ENCODE results near the gene ADAMTS6. TPM values are rescaled to one million over a fixed set of nuclear protein-coding genes. Genes with fewer than 3 reads are reported as not detected.
"Not testable (repeated sequence)": the region's sequence is repeated elsewhere in the genome, so short reads cannot be mapped to it uniquely, and the experiment has no call there.

Gene ADAMTS6
- total RNA-seq, 1 donor, result 1.9 TPM

DNA sequence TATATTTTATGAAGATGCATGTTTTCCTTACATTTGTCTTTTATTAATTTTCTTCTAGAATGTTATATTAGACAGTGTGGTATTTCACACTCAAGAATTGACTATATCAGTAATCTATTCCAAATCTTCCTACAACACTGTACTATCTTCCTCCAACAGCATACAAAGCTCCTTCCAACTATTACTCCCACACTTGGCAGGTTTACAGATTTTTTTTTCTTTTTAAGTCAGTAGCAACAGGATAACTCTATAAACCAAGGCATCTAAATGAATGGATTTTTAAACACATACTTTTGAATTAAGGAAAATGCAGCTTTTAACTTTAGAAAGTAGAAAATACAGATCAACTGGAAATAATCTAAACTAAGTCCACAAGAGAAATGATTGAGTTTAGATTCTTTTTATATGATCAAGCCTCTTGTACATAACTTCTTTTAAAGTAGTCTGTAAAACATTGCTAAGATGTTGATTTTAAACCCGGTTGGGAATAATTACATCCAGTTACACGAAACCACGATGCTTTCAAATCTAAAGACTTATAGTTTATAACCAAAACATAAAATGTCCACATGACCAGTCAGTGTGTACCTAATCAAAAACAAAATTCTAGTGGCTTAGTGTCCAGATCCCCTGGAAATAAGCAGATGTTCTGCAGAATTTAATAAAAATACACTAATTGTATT, 281.6 kb downstream of the ADAMTS6 start:
- no peak for DNase-seq (ENCODE audit: low read depth in 2 of 3, low spot score in 2 of 3)

DNA sequence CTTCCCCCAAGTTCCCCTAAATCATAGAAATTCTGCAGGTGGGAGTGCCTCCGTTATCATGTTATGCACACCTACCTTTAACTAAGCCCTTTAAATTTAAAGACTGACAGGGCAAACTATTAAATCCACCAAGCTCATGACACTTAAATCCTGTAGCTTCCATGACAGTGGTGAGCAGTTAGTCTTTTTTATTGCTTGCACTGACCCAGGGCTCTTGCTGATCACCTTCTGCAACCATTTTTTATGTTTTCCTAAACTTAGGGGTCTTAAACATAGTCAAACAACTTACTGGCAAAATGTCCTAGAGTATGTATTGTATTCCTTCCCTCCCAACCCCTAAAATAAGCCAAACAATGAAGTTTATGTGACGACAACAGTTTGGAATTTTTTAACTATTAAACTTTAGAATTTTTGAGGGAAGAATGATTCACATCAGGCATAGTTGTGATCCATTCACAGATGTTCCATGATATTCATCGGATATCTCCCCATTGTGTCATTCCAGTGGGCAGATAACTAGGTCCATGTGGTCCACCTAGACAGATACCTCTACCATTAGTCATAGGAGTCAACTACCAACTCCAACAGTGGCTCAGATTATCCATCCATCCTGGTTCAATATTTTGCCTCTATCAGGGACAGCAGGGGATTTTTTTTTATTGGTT, 283.1 kb downstream of the ADAMTS6 start:
- no peak for DNase-seq (ENCODE audit: low read depth in 2 of 3, low spot score in 2 of 3)

DNA sequence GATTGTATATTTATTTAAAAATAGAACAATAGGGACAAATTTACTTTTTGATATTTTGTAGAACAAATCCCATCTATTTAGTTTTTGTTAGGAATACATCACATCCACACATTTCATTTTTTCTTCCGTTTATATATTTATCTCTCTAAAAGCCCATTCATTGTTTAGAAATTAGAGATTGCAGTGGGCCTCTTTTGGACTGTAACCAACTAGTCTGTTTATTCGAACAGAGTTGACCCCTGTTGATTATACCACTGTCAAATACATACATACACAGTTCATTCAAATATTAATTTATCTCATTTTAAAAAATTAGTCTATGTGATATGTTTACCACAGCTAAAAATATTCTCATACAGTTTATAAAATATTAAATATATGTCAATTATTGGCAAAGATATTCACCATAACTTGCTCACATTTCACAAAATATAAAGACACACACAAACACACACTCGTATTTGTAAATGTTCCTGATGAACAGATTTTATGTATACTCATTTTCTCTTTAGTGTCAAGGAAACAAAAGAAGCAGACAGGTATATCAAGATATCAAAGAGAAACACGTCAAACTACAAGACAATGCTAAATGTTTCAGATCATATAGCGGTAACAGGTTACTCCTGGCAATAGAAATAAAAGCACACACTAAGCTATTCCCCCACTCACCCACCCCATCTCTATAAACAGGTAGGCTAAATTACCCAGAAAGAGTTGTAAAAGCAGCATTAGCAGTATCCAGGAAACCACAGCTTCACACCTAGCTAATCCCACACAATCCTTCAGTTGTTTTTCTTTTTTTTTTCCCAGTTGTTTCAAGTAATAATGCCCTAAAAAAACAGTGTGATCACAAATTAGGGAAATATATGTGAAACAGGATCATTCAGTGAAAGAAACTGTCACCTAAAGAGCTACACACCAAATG, 283.9 kb downstream of the ADAMTS6 start:
- no peak for DNase-seq (ENCODE audit: low read depth in 2 of 3, low spot score in 2 of 3)

DNA sequence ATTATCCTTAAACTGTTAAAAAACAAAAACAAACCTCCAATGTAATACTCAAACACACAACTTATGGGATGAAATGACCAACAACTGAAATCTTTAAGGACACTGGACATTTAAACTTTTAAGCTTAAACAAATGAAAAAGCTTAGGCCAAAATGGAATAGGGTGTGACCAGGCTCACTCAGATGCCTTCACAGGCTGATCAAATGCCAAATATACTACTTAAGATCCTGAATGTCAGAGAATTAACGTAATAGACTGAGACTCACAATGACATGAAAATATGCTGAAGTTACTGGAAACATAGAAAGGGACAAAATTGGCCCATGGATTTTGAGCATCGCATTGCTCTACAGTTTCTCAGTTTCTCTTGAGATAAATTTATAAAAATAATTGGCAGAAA, 286.8 kb downstream of the ADAMTS6 start:
- DNase-seq (ENCODE audit: low read depth in 2 of 3, low spot score in 2 of 3), result no peak

DNA sequence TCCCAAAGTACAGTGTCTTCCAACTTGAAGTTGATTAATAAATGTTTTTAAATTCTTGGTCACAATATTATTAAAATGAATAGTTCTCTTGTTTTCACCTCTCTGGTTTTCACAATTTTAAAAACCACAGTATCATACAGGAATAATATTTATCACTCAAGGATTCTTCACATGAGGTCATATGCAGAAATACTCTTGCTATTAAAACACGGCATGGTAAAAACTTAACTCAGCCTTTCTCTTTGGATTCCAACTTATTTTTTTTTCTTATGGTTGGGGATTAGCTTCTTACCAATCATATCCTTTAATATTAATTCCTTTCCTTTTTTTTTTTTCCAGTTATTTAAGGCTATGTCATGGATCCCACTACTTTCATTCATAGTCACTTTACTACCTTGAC, 289.4 kb downstream of the ADAMTS6 start:
- no peak for DNase-seq (ENCODE audit: low read depth in 2 of 3, low spot score in 2 of 3)

DNA sequence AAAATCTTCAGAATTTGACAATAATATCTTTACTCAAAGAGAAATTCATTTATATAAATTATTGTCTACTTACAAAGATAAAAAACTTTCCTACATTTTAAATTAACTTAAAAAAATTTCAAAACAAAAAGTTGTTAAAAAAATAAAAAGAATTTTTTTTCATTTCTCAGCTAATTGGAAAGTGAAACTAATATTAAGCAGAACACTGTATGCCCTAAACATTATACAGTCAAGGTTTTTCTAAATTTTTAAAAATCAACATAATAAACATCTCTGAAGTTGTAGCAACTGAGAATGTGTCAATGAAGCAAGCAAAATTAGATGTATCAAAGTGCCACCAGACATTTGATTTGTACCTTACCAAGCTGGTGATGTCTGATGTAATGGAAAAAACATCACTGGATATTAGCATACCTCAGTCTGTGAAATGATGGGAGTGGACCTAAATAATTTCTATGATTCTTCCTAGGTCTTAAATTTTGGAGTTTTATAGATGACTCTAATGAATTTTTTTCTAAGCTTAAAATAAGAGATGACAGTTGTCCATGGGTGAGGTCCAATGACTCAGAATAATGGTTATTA, 290.1 kb downstream of the ADAMTS6 start:
- DNase-seq (ENCODE audit: low read depth in 2 of 3, low spot score in 2 of 3), result no peak

DNA sequence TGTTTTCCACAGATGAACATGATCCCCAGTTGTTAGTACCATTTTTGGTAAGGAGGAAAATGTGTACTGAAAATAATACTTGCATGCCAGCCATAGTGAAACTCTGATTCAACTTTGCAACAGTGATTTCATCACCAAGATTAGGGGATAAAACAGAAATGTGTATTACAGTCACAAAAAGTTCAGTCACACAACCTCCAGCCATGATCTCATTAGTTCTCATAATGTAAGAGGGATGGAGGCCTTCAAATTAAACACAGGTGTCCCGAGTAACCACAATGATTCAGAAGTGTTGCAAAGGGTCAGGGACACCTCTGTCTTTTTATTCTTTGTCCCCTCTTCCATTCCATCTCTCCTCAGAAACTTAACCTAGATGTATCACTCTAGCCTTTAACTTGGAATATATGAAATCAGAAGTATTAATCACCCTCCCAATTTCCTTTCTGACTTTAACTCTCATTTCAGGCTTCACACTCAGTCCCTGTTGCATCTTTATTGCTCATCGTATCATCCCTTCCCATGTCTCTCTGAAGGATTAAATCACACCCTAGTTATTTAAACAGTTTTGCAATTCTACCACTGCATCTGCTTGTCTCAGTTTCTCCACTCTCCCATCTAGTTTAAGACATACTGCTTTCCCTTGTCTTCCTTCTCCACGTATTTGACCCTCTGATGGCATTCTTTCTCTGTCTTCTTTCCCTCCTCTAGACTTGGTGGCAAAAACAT, 291.2 kb downstream of the ADAMTS6 start:
- DNase-seq (ENCODE audit: low read depth in 2 of 3, low spot score in 2 of 3), result no peak

DNA sequence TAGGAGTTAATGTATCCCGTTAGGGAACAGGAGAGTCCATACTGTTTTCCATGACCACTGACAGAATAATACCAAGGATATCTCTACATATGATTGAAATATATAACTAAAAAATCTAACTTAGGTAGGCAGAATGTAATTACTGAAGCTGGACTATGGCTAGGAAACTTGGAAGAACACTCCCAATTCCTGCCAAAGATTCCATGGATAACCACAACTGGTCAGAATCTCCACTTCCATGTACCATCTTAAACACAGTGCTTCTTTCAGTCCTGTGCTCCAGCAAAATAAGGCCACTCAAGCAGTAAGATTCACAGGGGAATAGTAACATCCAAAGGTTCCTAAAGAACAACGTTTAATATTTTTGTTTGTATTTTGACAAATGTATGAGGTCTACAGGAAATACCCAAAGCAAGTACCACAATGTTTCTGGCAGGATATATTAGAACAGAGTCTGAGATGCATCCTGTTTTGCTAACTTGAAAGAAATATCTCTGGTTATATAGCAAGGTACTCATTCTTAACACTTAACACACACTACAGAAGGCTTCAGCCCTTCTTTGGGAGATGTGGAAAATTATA, 295.0 kb downstream of the ADAMTS6 start:
- no peak for DNase-seq (ENCODE audit: low read depth in 2 of 3, low spot score in 2 of 3)

DNA sequence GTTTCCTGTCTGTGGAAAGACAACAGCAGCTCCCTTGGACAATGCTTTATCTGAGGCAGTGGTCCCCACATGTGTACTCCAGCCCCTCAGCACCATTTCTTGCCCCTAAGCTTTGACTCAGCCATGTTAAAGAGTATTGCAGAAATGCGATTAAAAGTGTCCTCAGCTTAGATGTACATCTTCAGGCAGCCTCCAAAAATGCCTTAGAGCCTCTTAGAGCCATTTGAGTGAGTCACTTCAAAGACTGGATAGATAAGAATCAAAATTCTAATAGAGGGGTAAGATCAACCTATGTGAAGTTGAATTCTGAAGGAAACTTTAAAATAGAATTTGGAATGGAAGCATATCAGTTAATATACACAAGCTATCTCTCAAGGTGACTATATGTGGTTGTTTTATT, 296.3 kb downstream of the ADAMTS6 start:
- no peak for DNase-seq (ENCODE audit: low read depth in 2 of 3, low spot score in 2 of 3)

DNA sequence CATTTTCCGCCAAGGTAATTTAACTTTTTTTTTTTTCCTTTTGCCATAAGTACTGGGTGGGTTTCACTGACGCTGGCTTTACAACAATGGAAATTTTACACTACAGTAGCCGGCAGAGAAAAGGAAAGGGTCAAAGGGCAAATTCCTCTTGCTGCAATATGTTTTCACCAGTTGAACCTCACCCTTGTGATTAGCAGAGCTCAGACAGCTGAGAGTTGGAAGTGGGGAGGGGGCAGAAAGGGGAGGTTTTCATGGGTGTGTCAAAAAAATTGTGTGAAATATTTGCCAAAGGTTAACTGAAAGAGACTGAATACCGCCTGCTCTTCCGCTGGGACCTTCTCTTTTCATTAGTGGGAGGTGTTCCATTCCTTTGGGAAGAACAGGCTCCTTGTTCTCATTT, 296.9 kb downstream of the ADAMTS6 start:
- no peak for DNase-seq (ENCODE audit: low read depth in 2 of 3, low spot score in 2 of 3)

DNA sequence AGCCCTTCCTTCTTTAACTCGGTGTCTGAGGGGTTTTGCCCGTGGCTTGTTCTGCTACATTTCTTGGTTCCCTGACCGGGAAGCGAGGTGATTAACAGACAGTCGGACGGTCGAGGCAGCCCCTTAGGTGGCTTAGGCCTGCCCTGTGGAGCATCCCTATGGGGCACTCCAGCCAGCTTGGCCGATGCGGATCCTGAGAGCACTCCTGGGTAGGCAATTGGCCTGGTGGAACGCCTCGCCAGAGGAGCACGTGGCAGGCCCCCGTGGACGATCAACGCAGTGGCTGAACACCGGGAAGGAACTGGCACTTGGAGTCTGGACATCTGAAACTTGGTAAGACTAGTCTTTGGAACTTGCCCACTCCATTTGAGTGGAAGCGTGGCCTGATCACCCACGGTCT, 307.5 kb downstream of the ADAMTS6 start:
- DNase-seq (ENCODE audit: low read depth in 2 of 3, low spot score in 2 of 3), result not testable (repeated sequence)

DNA sequence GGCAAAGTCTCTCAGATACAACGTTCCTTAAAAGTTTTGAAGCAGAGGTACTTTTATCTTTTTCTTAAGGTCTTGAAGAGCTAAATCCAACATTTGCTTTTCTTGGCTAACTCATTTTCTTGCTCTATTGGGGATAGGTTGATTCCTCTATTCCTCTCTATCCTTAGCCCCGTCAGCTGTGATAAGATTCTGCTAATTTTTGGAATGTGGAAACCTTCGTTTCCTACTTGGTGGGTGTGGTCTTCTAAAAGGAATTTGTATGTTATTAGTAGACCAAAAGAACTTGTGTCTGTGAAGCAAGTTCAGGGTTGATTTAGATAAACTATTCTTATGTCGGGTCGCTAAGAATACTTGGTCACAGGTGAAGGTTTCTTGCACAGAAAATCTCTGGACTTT, 308.6 kb downstream of the ADAMTS6 start:
- no peak for DNase-seq (ENCODE audit: low read depth in 2 of 3, low spot score in 2 of 3)

DNA sequence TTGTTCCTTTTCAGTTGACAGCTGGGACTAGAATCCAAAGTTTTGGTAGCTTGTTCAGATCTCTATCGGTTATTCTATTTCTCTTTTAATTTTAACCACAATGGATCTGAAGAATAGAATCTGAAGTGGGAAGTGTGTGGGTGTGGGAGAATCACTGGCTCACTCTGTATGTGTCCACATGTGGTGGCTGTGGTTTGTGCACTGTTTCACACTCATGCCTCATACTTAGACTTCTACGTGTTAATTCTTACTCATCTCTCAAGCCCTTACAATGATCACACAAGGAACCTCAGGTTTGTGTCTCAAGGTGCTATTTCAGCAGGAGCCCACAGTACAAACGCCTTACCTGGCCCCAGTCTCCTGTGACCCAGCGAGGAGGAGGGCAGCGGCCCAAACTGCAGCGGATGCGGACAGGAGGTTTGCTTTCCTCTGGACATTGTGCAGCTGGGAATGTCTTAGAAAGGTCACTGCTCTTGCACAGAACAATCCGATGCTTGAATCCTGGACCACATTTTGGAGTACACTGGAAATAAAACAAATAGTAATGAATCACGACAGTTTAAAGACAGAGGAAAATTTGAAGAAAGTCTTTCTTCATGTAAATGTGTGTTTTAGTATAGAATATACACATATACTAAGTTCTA, 309.1 kb downstream of the ADAMTS6 start:
- DNase-seq (ENCODE audit: low read depth in 2 of 3, low spot score in 2 of 3), result no peak

DNA sequence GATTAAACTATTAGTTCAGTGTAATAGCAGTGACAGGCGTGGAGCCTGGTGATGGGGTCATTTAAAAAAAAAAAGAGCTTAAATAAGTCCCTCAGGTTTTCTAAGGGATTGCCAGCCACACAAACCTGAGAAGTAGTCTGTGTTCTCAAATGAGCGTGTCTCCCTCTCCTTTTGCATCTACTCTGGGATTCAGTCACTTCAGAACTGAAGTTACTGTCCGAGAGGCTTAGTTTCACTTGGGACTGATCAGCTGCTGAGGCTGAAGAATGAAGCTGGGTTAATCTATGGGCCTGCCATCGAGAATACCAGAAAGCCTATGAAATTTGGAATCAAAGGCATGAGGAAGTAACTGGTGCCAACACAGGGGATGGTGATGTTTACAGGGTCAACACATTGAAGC, 310.1 kb downstream of the ADAMTS6 start:
- DNase-seq (ENCODE audit: low read depth in 2 of 3, low spot score in 2 of 3), result no peak

DNA sequence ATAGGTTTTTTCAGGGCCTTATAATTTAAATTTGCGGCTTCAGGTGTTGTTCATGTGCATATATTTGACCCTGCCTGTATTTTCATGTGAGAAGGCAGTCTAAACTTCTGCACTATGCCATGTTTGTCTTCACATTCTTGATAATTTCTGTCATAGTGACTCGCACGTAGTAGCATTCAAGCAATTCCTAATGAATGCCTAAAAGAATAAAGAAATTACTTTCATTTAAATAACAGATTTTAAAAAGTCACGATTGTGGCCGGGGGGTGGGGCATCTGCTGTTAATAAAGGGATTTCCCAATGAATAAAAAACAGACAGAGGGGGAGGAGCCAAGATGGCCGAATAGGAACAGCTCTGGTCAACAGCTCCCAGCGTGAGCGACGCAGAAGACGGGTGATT, 318.0 kb downstream of the ADAMTS6 start:
- no peak for DNase-seq (ENCODE audit: low read depth in 2 of 3, low spot score in 2 of 3)

DNA sequence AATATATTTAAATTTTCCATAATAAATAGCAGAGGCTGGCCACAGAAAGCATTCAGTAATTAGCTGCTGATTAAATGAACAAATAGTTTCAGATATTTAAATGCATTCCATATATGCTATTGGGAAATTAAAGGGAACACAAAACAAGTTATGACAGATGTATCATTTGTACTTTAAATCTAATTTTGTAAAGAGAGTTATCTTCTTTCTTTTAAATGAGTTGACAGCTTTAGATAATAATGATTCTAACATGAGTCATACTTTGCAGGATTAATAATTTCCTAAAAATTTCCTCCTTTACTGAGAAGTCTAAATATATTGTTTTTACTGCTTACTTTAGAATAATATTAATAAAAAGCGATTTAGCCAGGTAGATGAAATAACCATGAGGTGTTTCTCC, 320.1 kb downstream of the ADAMTS6 start:
- DNase-seq (ENCODE audit: low read depth in 2 of 3, low spot score in 2 of 3), result no peak

DNA sequence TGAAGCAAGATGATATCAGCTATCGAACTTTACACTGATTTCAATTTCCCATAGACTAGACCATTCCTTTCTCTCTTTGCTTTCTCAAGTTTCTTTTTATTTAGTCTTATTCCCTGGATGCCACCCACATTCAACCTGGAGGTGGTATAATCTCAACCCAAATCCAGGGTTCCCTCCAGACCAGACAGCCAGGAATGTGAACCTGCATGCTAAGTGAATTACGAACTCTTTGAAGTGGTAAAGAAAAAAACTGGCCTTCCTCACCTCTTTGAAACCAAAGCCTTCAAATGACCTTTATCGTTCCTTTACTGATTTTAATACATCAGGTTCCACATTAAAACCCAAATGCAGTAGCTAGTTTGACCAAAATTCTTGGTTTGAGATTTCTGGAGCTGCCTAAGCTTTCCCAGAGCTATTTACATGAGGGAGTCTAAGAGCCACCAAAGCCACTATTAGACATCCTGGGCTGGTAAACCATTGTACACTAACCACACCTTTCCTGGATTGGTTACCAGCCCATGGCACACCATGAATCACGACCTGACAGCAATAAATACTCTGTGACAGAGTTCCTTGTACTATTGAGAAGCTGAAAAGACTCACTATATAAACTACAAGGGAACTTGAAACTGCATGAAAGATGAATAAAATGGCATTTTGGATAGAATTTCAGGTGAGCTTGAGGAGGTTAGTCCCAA, 323.7 kb downstream of the ADAMTS6 start:
- DNase-seq (ENCODE audit: low read depth in 2 of 3, low spot score in 2 of 3), result peak in 1 of 3 donors; percentile 5

DNA sequence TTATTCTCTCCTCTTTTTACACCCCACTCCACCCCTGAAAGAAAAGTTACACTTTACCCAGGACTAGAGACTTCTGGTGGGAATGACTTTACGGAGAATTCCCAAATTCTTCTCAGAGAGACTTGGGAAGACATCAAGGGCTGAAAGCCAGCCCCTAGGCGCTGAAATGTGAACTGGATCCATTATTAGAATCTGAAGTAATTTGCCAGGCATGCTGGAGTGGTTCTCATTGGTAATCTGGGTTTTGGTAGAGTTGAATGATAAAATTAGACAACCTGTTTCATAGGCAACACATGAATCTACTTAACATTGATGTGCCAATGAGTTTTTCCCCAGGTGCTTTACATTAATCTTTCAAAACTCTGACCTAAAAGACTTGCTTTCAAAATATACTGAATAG, 324.8 kb downstream of the ADAMTS6 start:
- no peak for DNase-seq (ENCODE audit: low read depth in 2 of 3, low spot score in 2 of 3)

DNA sequence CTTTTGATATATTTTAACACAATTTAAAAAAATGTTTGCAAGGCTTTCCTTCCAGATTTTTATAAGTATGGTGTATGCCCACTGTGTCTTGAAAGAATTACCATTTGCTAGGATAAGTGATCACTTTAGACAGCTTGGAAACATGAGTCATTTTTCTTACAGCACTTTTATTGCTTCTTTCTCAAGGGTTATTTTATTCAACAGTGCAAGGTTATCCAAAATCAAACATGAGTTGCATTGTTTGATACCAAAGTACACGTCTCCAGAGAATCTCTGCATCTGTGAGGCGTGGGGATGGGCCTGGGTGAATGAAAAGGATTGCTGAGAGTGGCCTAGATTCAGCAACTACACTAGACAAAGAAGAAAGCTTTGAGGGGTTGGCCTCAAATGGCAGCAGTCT, 329.6 kb downstream of the ADAMTS6 start:
- no peak for DNase-seq (ENCODE audit: low read depth in 2 of 3, low spot score in 2 of 3)

Data from hematopoietic multipotent progenitor cell (in vitro differentiated cells).